NT2/D1 (cell line): ENCODE data around the gene PLD1.

Source experiments
- SUZ12 ChIP-seq: IDR thresholded peaks from 2 replicates; pipeline ENCODE4 v1.6.1; 2011; ENCODE audit not compliant: insufficient read length, insufficient read depth; ENCODE audit errors: extremely low read depth
- YY1 ChIP-seq: IDR thresholded peaks from 2 replicates; pipeline ENCODE4 v1.6.1; 2011; ENCODE audit not compliant: insufficient read length, insufficient read depth

GRCh38 chr3:171854649-171855305 is 44.5 kb upstream of the PLD1 start:
- TF ChIP-seq YY1 (no peak), SUZ12 (no peak)
